K562 (cell line): ENCODE data around the gene ADAT1. TPM values are rescaled to one million over a fixed set of nuclear protein-coding genes. Genes with fewer than 3 reads are reported as not detected.
A peak's percentile ranks its signal among the peaks of the same experiment; 100 is the strongest.

Source experiments
- ATF1 ChIP-seq, 2 experiments: fragments of 450-650 bp in 1 of 2; IDR thresholded peaks; 2 replicates each; pipeline ENCODE4 v1.6.1; 2016; ENCODE audit warnings: missing compliant biosample characterization in 1 of 2, missing genetic modification characterization in 1 of 2
- CHD4 ChIP-seq: fragments of 200-600 bp; sonication (generic); IDR thresholded peaks from 3 replicates; pipeline ENCODE4 v1.6.1; 2012; ENCODE audit warnings: low read depth, mild to moderate bottlenecking, mixed read lengths, low read length, inconsistent platforms; ENCODE audit not compliant: insufficient read depth, insufficient replicate concordance, poor library complexity, severe bottlenecking
- CREB3 ChIP-seq: fragments of 450-650 bp; conservative IDR thresholded peaks from 2 replicates; pipeline ENCODE4 v1.6.1; 2016; ENCODE audit warnings: missing genetic modification characterization, low read depth, mild to moderate bottlenecking, missing compliant biosample characterization, moderate library complexity
- ELK3 ChIP-seq: fragments of 450-650 bp; formaldehyde crosslinking; IDR thresholded peaks from 2 replicates; pipeline ENCODE4 v1.4.0; 2020; ENCODE audit warnings: mild to moderate bottlenecking
- ETS2 ChIP-seq: IDR thresholded peaks from 2 replicates; pipeline ENCODE4 v1.6.1; 2016; ENCODE audit warnings: borderline replicate concordance, missing genetic modification characterization, mild to moderate bottlenecking, moderate library complexity, missing compliant biosample characterization; ENCODE audit not compliant: poor library complexity, severe bottlenecking
- FOS ChIP-seq: IDR thresholded peaks from 3 replicates; pipeline ENCODE4 v1.6.1; 2011; ENCODE audit not compliant: insufficient read length; ENCODE audit errors: extremely low read depth
- ILF3 ChIP-seq: fragments of 450-650 bp; IDR thresholded peaks from 2 replicates; pipeline ENCODE4 v1.6.1; 2018; ENCODE audit warnings: antibody characterized with exemption, mild to moderate bottlenecking, moderate library complexity, borderline replicate concordance
- L3MBTL2 ChIP-seq: fragments of 450-650 bp; IDR thresholded peaks from 2 replicates; pipeline ENCODE4 v1.6.1; 2016; ENCODE audit warnings: mild to moderate bottlenecking, moderate library complexity
- MAFG ChIP-seq: fragments of 450-650 bp; conservative IDR thresholded peaks from 2 replicates; pipeline ENCODE4 v1.6.1; 2016; ENCODE audit warnings: missing genetic modification characterization, missing compliant biosample characterization
- PTTG1 ChIP-seq: fragments of 450-650 bp; IDR thresholded peaks from 2 replicates; pipeline ENCODE4 v1.6.1; 2016; ENCODE audit warnings: low read depth, mild to moderate bottlenecking, missing genetic modification characterization, missing compliant biosample characterization
- RBBP5 ChIP-seq: fragments of 200-600 bp; sonication (generic); IDR thresholded peaks from 2 replicates; pipeline ENCODE4 v1.6.1; 2012; ENCODE audit warnings: borderline replicate concordance, mild to moderate bottlenecking, low read length, control low read depth, inconsistent platforms; ENCODE audit not compliant: insufficient read depth, poor library complexity, severe bottlenecking
- RBM34 ChIP-seq: fragments of 200-400 bp; formaldehyde crosslinking; IDR thresholded peaks from 2 replicates; pipeline ENCODE4 v1.6.1; 2018; ENCODE audit warnings: low read length, borderline replicate concordance; ENCODE audit not compliant: insufficient read depth
- SMARCC2 ChIP-seq: fragments of 450-650 bp; IDR thresholded peaks from 2 replicates; pipeline ENCODE4 v1.6.1; 2017; ENCODE audit warnings: antibody characterized with exemption, moderate library complexity, mild to moderate bottlenecking, low read depth
- YY1 ChIP-seq, 3 experiments: IDR thresholded peaks; 2 replicates each; pipeline ENCODE4 v1.6.1; 2011; ENCODE audit warnings: low read length in 2 of 3, mild to moderate bottlenecking in 2 of 3, moderate library complexity in 2 of 3, borderline replicate concordance in 1 of 3, control low read depth in 1 of 3, low read depth in 1 of 3; ENCODE audit not compliant: insufficient read depth in 3 of 3, insufficient replicate concordance in 2 of 3, control insufficient read depth in 1 of 3, insufficient read length in 1 of 3; ENCODE audit errors: extremely low read depth in 1 of 3
- ZNF174 ChIP-seq: fragments of 250-450 bp; sonication (Bioruptor Pico); IDR thresholded peaks from 2 replicates; pipeline ENCODE4 v1.4.0; 2020; ENCODE audit warnings: mild to moderate bottlenecking
- ZNF717 ChIP-seq: fragments of 250-450 bp; sonication (Bioruptor Pico); IDR thresholded peaks from 2 replicates; pipeline ENCODE4 v1.5.0; 2021
- polyA plus RNA-seq, 8 experiments: library from polyadenylated mRNA; depleted of rRNA in 4 of 8; stranded (reverse) in 5 of 8; unstranded in 3 of 8; fragments of >200 nt; fragmentation: Nextera tagmentation in 2 of 8; fragmentation: Illumina TruSeq in 1 of 8; extraction: Ambion mirVana in 2 of 8; extraction: Trizol in 1 of 8; gene quantifications; 2 replicates each; pipeline versions ENCODE4 v1.2.1 to v1.2.3, GENCODE V29; 2011 to 2014; ENCODE audit warnings: inconsistent platforms in 1 of 8, missing spikeins in 1 of 8
- total RNA-seq, 7 experiments: library from RNA; depleted of rRNA in 6 of 7; stranded (reverse); fragments of >200 nt in 6 of 7; fragmentation: Illumina TruSeq in 2 of 7; extraction: Trizol in 2 of 7; gene quantifications; 2 replicates each; pipeline versions ENCODE4 v1.2.1 to v1.2.3, GENCODE V29; 2011 to 2021; ENCODE audit warnings: low replicate concordance in 1 of 7
- TF ChIP-seq, protein P1 (sequence below): fragments of 250-450 bp; sonication (Bioruptor Pico); IDR thresholded peaks from 2 replicates; pipeline ENCODE4 v1.8.0; 2022; ENCODE audit warnings: moderate library complexity, mild to moderate bottlenecking, inconsistent platforms
- TF ChIP-seq, protein P2 (sequence below): fragments of 250-450 bp; sonication (Bioruptor Pico); IDR thresholded peaks from 2 replicates; pipeline ENCODE4 v1.8.0; 2021; ENCODE audit warnings: mild to moderate bottlenecking, moderate library complexity

The ADAT1 gene
- total and polyA plus RNA-seq, 9 of the 15 experiments (the other 6 are each of a cell fraction or from before 2014, with no cell fraction given): 16.0 to 36.7 (median 28.2) TPM

DNA sequence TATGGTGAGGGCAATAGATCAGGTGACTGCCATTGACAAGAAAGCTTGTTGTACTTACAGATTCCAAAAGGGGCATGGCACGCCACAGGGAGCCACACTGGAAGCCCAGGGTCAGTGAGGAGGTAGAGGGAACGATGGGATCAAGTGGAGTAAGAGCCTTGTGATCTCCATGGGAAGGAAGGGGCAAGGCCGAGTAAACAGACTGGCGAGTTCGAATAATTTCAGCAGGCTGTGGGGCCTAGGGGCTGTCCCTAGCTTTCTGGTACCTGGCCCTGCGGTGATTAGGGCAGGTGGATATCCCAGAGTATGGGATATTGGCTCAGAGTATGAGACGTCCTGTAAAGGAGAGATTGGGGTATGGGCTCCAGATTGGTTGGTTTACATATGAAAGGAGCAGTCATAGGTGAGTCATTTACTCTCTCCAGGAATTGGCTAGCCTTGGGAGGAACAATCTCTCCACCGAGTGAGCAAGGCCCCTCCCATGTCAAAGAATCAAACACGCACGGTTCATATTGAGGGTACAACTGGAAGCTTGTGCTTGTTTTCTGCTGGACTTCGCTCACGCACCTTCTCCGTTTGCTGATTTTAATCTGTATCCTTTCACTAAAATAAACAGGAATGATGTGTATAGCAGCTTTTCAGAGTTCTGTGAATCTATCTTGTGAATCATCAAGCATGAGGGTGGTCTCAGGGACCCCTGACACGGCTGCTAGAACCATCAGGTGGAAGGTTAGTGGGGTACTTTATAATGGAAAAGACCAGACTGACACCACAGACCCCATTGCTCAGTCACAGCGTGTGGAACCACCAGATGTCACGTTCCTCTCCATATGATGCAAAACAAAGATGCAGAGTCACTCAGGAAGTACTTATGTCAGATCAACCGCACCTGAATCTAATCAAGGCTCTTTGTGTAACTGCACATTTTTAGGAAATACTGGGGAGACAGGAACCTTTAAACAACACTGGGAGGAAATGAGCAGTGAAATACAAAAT, 29.0 kb downstream of the ADAT1 start (continued):
- TF ChIP-seq ZNF717 (CRISPR knock-in tag) (no peak), PTTG1 (tag) (0 out of 2 replicates have a peak, but pooled peaks have one; percentile 37), ELK3 (CRISPR knock-in tag) (no peak), CHD4 (no peak), MAFG (peak; percentile 79), ETS2 (tag) (no peak), ZNF174 (CRISPR knock-in tag) (no peak), ATF1 (CRISPR knock-in tag; IDR thresholded peaks at IDR 0.05) (no peak), ATF1 (tag; IDR thresholded peaks at IDR 0.05) (peak; percentile 54; the same call in 1 of the 2 replicates), SMARCC2 (0 out of 2 replicates have a peak, but pooled peaks have one; percentile 22), YY1 (IDR thresholded peaks at IDR 0.05; ENCODE audit: borderline replicate concordance in 1 of 3, control insufficient read depth in 1 of 3, extremely low read depth in 1 of 3, insufficient read depth in 3 of 3, insufficient read length in 1 of 3, insufficient replicate concordance in 2 of 3, low read depth in 1 of 3, low read length in 2 of 3) (peak in 1 of 3 experiments; percentile 43), L3MBTL2 (peak; percentile 89), RBM34 (no peak), RBBP5 (no peak), FOS (no peak), ILF3 (no peak), CREB3 (tag) (peak; percentile 89)
- TF ChIP-seq, protein P1, sequence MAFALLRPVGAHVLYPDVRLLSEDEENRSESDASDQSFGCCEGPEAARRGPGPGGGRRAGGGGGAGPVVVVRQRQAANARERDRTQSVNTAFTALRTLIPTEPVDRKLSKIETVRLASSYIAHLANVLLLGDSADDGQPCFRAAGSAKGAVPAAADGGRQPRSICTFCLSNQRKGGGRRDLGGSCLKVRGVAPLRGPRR (CRISPR knock-in tag): peak; percentile 82; the same call in 1 of the 2 replicates
- TF ChIP-seq, protein P2, sequence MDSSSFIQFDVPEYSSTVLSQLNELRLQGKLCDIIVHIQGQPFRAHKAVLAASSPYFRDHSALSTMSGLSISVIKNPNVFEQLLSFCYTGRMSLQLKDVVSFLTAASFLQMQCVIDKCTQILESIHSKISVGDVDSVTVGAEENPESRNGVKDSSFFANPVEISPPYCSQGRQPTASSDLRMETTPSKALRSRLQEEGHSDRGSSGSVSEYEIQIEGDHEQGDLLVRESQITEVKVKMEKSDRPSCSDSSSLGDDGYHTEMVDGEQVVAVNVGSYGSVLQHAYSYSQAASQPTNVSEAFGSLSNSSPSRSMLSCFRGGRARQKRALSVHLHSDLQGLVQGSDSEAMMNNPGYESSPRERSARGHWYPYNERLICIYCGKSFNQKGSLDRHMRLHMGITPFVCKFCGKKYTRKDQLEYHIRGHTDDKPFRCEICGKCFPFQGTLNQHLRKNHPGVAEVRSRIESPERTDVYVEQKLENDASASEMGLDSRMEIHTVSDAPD (CRISPR knock-in tag): no peak
